CD4-positive, alpha-beta T cell (primary cell): ENCODE data around the gene MMADHC. TPM values are rescaled to one million over a fixed set of nuclear protein-coding genes. Genes with fewer than 3 reads are reported as not detected.

Experiments
- ATAC-seq: fragments of 200-7000 bp; cut with Tn5 transposase; one replicate; pipeline ENCODE4 v1.10.0; 2022; ENCODE audit warnings: mild to moderate bottlenecking; ENCODE audit not compliant: poor library complexity
- CTCF ChIA-PET: fragments of 350-600 bp; sonication (Branson Sonifier 250); formaldehyde crosslinking; loops from one replicate; lab custom pipeline; 2021; ENCODE audit warnings: antibody characterized with exemption, inconsistent platforms; lab: Charles Lee
- POLR2A ChIA-PET: fragments of 350-600 bp; sonication (Branson Sonifier 250); formaldehyde crosslinking; loops from one replicate; lab custom pipeline; 2021; ENCODE audit warnings: antibody characterized with exemption, inconsistent platforms; lab: Charles Lee
- DNase-seq, 14 experiments: peaks; one replicate each; pipeline ENCODE4 v3.0.0-alpha.2; 2013 to 2020; ENCODE audit warnings: mixed read lengths in 2 of 14
- H3K27ac ChIP-seq, 2 donors: one replicate each; pipeline versions ENCODE4 v1.5.1 to v1.7.0; 2013; ENCODE audit warnings: low read length in 2 of 2, low read depth in 1 of 2, mild to moderate bottlenecking in 1 of 2
- H3K27me3 ChIP-seq, 2 experiments: 1 replicate in 1 of 2; 2 replicates in 1 of 2; pipeline versions ENCODE4 v1.6.1 to v1.7.0; 2013; ENCODE audit warnings: low read length in 2 of 2, control low read depth in 1 of 2, mild to moderate bottlenecking in 1 of 2, moderate library complexity in 1 of 2; ENCODE audit not compliant: insufficient read depth in 2 of 2, control insufficient read depth in 1 of 2
- H3K36me3 ChIP-seq: one replicate; pipeline ENCODE4 v1.6.1; 2013; ENCODE audit warnings: low read length, control low read depth; ENCODE audit not compliant: insufficient read depth
- H3K4me1 ChIP-seq: one replicate; pipeline ENCODE4 v1.6.1; 2013; ENCODE audit warnings: low read length, control low read depth; ENCODE audit not compliant: insufficient read depth
- H3K4me3 ChIP-seq: one replicate; pipeline ENCODE4 v1.5.1; 2013; ENCODE audit warnings: mild to moderate bottlenecking, low read length, moderate library complexity
- H3K9me3 ChIP-seq, 2 experiments: 1 replicate in 1 of 2; 2 replicates in 1 of 2; pipeline versions ENCODE4 v1.6.1 to v1.7.0; 2013; ENCODE audit warnings: low read length in 2 of 2, mild to moderate bottlenecking in 2 of 2, control low read depth in 1 of 2, moderate library complexity in 1 of 2; ENCODE audit not compliant: control insufficient read depth in 1 of 2, insufficient read depth in 1 of 2
- H3K27ac Mint-ChIP-seq: one replicate; pipeline ENCODE4 v1.8.0; 2020; ENCODE audit warnings: mixed read lengths
- H3K27me3 Mint-ChIP-seq: one replicate; pipeline ENCODE4 v1.8.0; 2021; ENCODE audit warnings: mixed read lengths
- H3K36me3 Mint-ChIP-seq: one replicate; pipeline ENCODE4 v1.8.0; 2021; ENCODE audit warnings: low read depth, mixed read lengths
- H3K4me1 Mint-ChIP-seq: one replicate; pipeline ENCODE4 v1.8.0; 2021; ENCODE audit warnings: low read depth, mixed read lengths
- H3K4me3 Mint-ChIP-seq: one replicate; pipeline ENCODE4 v1.8.0; 2020; ENCODE audit warnings: mild to moderate bottlenecking, mixed read lengths
- H3K9me3 Mint-ChIP-seq: one replicate; pipeline ENCODE4 v1.8.0; 2020; ENCODE audit warnings: mixed read lengths
- CTCF ChIP-seq: fragments of 200-600 bp; IDR thresholded peaks from one replicate; pipeline ENCODE4 v1.8.0; 2022; ENCODE audit warnings: antibody characterized with exemption, mild to moderate bottlenecking
- intact Hi-C, 2 experiments: fragments of 100-400 bp; cut with DNase I in 1 of 2; cut with micrococcal nuclease in 1 of 2; formaldehyde crosslinking; loops; one replicate each; pipeline versions ENCODE4 v1.15.1 to v1.9.0; 2023 to 2025; cut with DNase I, micrococcal nuclease
- total RNA-seq, 174 experiments: library from RNA in 2 of 174; stranded (reverse) in 2 of 174; gene quantifications; one replicate each; pipeline ENCODE4 v1.2.3 and lab custom pipeline; 2021 to 2026

MMADHC gene
- total RNA-seq, 2 experiments from 2014 or later: 77.3 to 77.8 TPM

GRCh38 chr2:149625271-149625670 is 37.7 kb upstream of the MMADHC start:
- DNase-seq (no peak), ATAC-seq (no peak)
- no peak overlapping the region for H3K4me3 ChIP-seq
- H3K36me3 ChIP-seq: no peaks in the 10 kb centered on the region
- H3K27me3 ChIP-seq: no peaks in the 10 kb centered on the region
- H3K4me1 ChIP-seq: no peaks in the 10 kb centered on the region
- intact Hi-C loops: no loop called here
- no peaks in the 10 kb centered on the region for H3K9me3 ChIP-seq
- TF ChIP-seq CTCF: no peak
- CTCF ChIA-PET: no interaction called here
- POLR2A ChIA-PET: no interaction called here
- Mint-ChIP-seq H3K36me3 (no peaks in the 10 kb centered on the region), H3K27ac (no peak overlapping the region), H3K4me1 (no peaks in the 10 kb centered on the region), H3K27me3 (peaks cover 30% of the 10 kb centered on the region), H3K4me3 (no peak overlapping the region), H3K9me3 (no peaks in the 10 kb centered on the region)
- H3K27ac ChIP-seq: no peak overlapping the region

- no peak overlapping the region for H3K4me3 ChIP-seq
- intact Hi-C loops: no loop called here
- Mint-ChIP-seq H3K4me3 (no peak overlapping the region), H3K4me1 (no peaks in the 10 kb centered on the region), H3K9me3 (no peaks in the 10 kb centered on the region), H3K36me3 (no peaks in the 10 kb centered on the region), H3K27ac (no peak overlapping the region), H3K27me3 (peaks cover 37% of the 10 kb centered on the region)
- no peaks in the 10 kb centered on the region for H3K36me3 ChIP-seq
- POLR2A ChIA-PET: no interaction called here
- no peaks in the 10 kb centered on the region for H3K9me3 ChIP-seq
- no peak overlapping the region for H3K27ac ChIP-seq
- CTCF ChIA-PET: no interaction called here
- DNase-seq (no peak), ATAC-seq (no peak)
- no peak for TF ChIP-seq CTCF
- H3K4me1 ChIP-seq: no peaks in the 10 kb centered on the region
- no peaks in the 10 kb centered on the region for H3K27me3 ChIP-seq
Observed at GRCh38 chr2:149622343-149622742, 34.8 kb upstream of the MMADHC start.

- ChIA-PET POLR2A (no interaction called here), CTCF (no interaction called here)
- H3K4me3 ChIP-seq: no peak overlapping the region
- no peaks in the 10 kb centered on the region for H3K9me3 ChIP-seq
- DNase-seq (no peak), ATAC-seq (no peak)
- Mint-ChIP-seq H3K9me3 (no peaks in the 10 kb centered on the region), H3K4me3 (no peak overlapping the region), H3K4me1 (no peaks in the 10 kb centered on the region), H3K36me3 (no peaks in the 10 kb centered on the region), H3K27me3 (peaks cover 29% of the 10 kb centered on the region), H3K27ac (no peak overlapping the region)
- no peak overlapping the region for H3K27ac ChIP-seq
- intact Hi-C loops: no loop called here
- H3K36me3 ChIP-seq: no peaks in the 10 kb centered on the region
- TF ChIP-seq CTCF: no peak
- no peaks in the 10 kb centered on the region for H3K4me1 ChIP-seq
- no peaks in the 10 kb centered on the region for H3K27me3 ChIP-seq
Observed at GRCh38 chr2:149617476-149617875, 29.9 kb upstream of the MMADHC start.
